Caco-2 (cell line): Measurements from ENCODE around the gene CYB5D1. TPM values are rescaled to one million over a fixed set of nuclear protein-coding genes. Genes with fewer than 3 reads are reported as not detected.

ENCODE experiments used
- BruUV-seq: library from RNA; stranded (reverse); fragments of 400-500 nt; replicated peaks from 2 replicates; lab custom pipeline; 2021; lab: Mats Ljungman, UMichigan
- CTCF ChIA-PET: fragments of 300-600 bp; sonication (Branson Sonifier 250); formaldehyde crosslinking; loops from one replicate; lab custom pipeline; 2022; ENCODE audit warnings: antibody characterized with exemption; lab: Charles Lee
- POLR2A ChIA-PET: fragments of 300-600 bp; sonication (Branson Sonifier 250); formaldehyde crosslinking; loops from one replicate; lab custom pipeline; 2022; ENCODE audit warnings: antibody characterized with exemption; lab: Charles Lee
- DNase-seq, 2 experiments: peaks; one replicate each; pipeline versions ENCODE4 v3.0.0 to v3.0.0-alpha.2; 2020 to 2022
- H3K27me3 ChIP-seq: replicated peaks from 2 replicates; pipeline ENCODE4 v1.6.0; 2011; ENCODE audit warnings: low read length; ENCODE audit not compliant: control insufficient read depth, insufficient read depth
- H3K36me3 ChIP-seq: 2 replicates; pipeline ENCODE4 v1.5.1; 2011; ENCODE audit warnings: low read length; ENCODE audit not compliant: control insufficient read depth, insufficient read depth
- H3K4me1 ChIP-seq: fragments of 250-450 bp; sonication (Bioruptor Pico); 2 replicates; pipeline ENCODE4 v1.5.1; 2020; ENCODE audit warnings: mild to moderate bottlenecking
- H3K4me3 ChIP-seq: 2 replicates; pipeline ENCODE4 v1.5.1; 2011; ENCODE audit warnings: low read depth, mild to moderate bottlenecking, control low read depth, low read length
- H3K9me3 ChIP-seq: fragments of 250-450 bp; sonication (Bioruptor Pico); 2 replicates; pipeline ENCODE4 v1.5.1; 2020; ENCODE audit warnings: mild to moderate bottlenecking, moderate library complexity
- H3K27ac Mint-ChIP-seq: one replicate; pipeline ENCODE4 v1.8.0; 2022; ENCODE audit warnings: mixed read lengths; ENCODE audit not compliant: unreplicated experiment
- H3K27me3 Mint-ChIP-seq: one replicate; pipeline ENCODE4 v1.8.0; 2022; ENCODE audit warnings: mixed read lengths; ENCODE audit not compliant: insufficient read depth, unreplicated experiment
- H3K36me3 Mint-ChIP-seq: one replicate; pipeline ENCODE4 v1.8.0; 2022; ENCODE audit warnings: mild to moderate bottlenecking, mixed read lengths; ENCODE audit not compliant: insufficient read depth, unreplicated experiment
- H3K4me1 Mint-ChIP-seq: one replicate; pipeline ENCODE4 v1.8.0; 2022; ENCODE audit warnings: low read depth, mixed read lengths; ENCODE audit not compliant: unreplicated experiment
- H3K4me3 Mint-ChIP-seq: one replicate; pipeline ENCODE4 v1.8.0; 2022; ENCODE audit warnings: mild to moderate bottlenecking, moderate library complexity, mixed read lengths; ENCODE audit not compliant: unreplicated experiment
- H3K9me3 Mint-ChIP-seq: one replicate; pipeline ENCODE4 v1.8.0; 2022; ENCODE audit warnings: mixed read lengths; ENCODE audit not compliant: unreplicated experiment
- CTCF ChIP-seq, 2 experiments: fragments of 200-600 bp in 1 of 2; IDR thresholded peaks; 1 replicate in 1 of 2; 2 replicates in 1 of 2; pipeline versions ENCODE4 v1.5.1 to v1.8.0; 2011 to 2022; ENCODE audit warnings: antibody characterized with exemption in 1 of 2, control low read depth in 1 of 2, inconsistent platforms in 1 of 2, low read depth in 1 of 2, low read length in 1 of 2, mild to moderate bottlenecking in 1 of 2, moderate library complexity in 1 of 2; ENCODE audit not compliant: insufficient read depth in 1 of 2, severe bottlenecking in 1 of 2, unreplicated experiment in 1 of 2
- intact Hi-C: fragments of 100-400 bp; cut with micrococcal nuclease; formaldehyde crosslinking; loops from one replicate; pipeline ENCODE4 v1.10.0; 2022; ENCODE audit not compliant: unreplicated experiment
- total RNA-seq: library from RNA; stranded (reverse); gene quantifications from 2 replicates; pipeline ENCODE4 v1.2.3, GENCODE V29; 2022

CYB5D1 gene
- total RNA-seq, 1 experiment from 2014 or later, result 6.1 TPM

- H3K9me3 Mint-ChIP-seq, result no peaks in the 10 kb centered on the region
- TF ChIP-seq CTCF (IDR thresholded peaks at IDR 0.05; ENCODE audit: insufficient read depth in 1 of 2, low read depth in 1 of 2, low read length in 1 of 2, severe bottlenecking in 1 of 2, unreplicated experiment in 1 of 2), result no peak
- DNase-seq, result peak; percentile 55
- BruUV-seq, result no TSS peak
- intact Hi-C loops, result loop anchor here (5.0 kb wide), 1 partner anchor 221 kb away; no protein-coding TSS in a partner anchor
- H3K27me3 ChIP-seq, result no peaks in the 10 kb centered on the region
- no peaks in the 10 kb centered on the region for H3K27me3 Mint-ChIP-seq
- no peaks in the 10 kb centered on the region for H3K9me3 ChIP-seq
- no peaks in the 10 kb centered on the region for H3K36me3 ChIP-seq
- POLR2A ChIA-PET, result interaction anchor here (1.1 kb wide), 1 partner anchor 151 kb away, joined by 3 read pairs; the partner anchor contains the start of gene TP53
- H3K36me3 Mint-ChIP-seq, result peaks cover 59% of the 10 kb centered on the region
- H3K27ac Mint-ChIP-seq, result peak overlapping the region; percentile 98
- H3K4me1 Mint-ChIP-seq, result peaks cover 26% of the 10 kb centered on the region
- H3K4me3 Mint-ChIP-seq, result peak overlapping the region; percentile 98
- CTCF ChIA-PET, result interaction anchor here (1.6 kb wide), 1 partner anchor 19 kb away, joined by 5 read pairs; the partner anchor contains the start of gene NAA38
- peaks cover 32% of the 10 kb centered on the region for H3K4me1 ChIP-seq
- peak overlapping the region; percentile 34 for H3K4me3 ChIP-seq
These were observed 19.4 kb upstream of the CYB5D1 start for GRCh38 chr17:7838090-7839075.

- POLR2A ChIA-PET, result interaction anchor here (0.6 kb wide), 1 partner anchor 92 kb away, joined by 3 read pairs; the partner anchor contains the start of gene TRAPPC1
- Mint-ChIP-seq H3K27me3 (no peaks in the 10 kb centered on the region), H3K4me1 (peaks cover 24% of the 10 kb centered on the region), H3K9me3 (no peaks in the 10 kb centered on the region), H3K27ac (peak overlapping the region; percentile 98), H3K36me3 (peaks cover 61% of the 10 kb centered on the region), H3K4me3 (peak overlapping the region; percentile 98)
- no TSS peak for BruUV-seq
- no peak overlapping the region; the same call in 1 of the 2 replicates for H3K4me3 ChIP-seq
- H3K4me1 ChIP-seq, result peaks cover 30% of the 10 kb centered on the region
- DNase-seq, result peak; percentile 70 to 77
- no peaks in the 10 kb centered on the region for H3K9me3 ChIP-seq
- intact Hi-C loops, result loop anchor here (5.0 kb wide), 1 partner anchor 222 kb away; no protein-coding TSS in a partner anchor
- no peaks in the 10 kb centered on the region for H3K36me3 ChIP-seq
- TF ChIP-seq CTCF (IDR thresholded peaks at IDR 0.05; ENCODE audit: insufficient read depth in 1 of 2, low read depth in 1 of 2, low read length in 1 of 2, severe bottlenecking in 1 of 2, unreplicated experiment in 1 of 2), result no peak
- CTCF ChIA-PET, result interaction anchor here (1.6 kb wide), 1 partner anchor 18 kb away, joined by 5 read pairs; the partner anchor contains the start of gene NAA38
- H3K27me3 ChIP-seq, result no peaks in the 10 kb centered on the region
These were observed 18.5 kb upstream of the CYB5D1 start for GRCh38 chr17:7839190-7839875.
